HL-60 (cell line): ENCODE results near the gene ATRNL1.

Source experiments
- DNase-seq, 2 experiments: peaks; one replicate each; pipeline ENCODE4 v3.0.0-alpha.2; 2010 to 2020; ENCODE audit warnings: low read depth in 1 of 2, low spot score in 1 of 2
- H3K27ac ChIP-seq: fragments of 250-450 bp; sonication (Bioruptor Pico); replicated peaks from 2 replicates; pipeline ENCODE4 v1.5.1; 2020; ENCODE audit warnings: mild to moderate bottlenecking, moderate library complexity
- H3K27me3 ChIP-seq: fragments of 250-450 bp; sonication (Bioruptor Pico); 2 replicates; pipeline ENCODE4 v1.5.1; 2021; ENCODE audit warnings: mild to moderate bottlenecking, moderate library complexity; ENCODE audit not compliant: insufficient read depth, poor library complexity, severe bottlenecking
- H3K4me3 ChIP-seq: replicated peaks from 2 replicates; pipeline ENCODE4 v1.5.1; 2011; ENCODE audit warnings: mild to moderate bottlenecking, control low read depth, low read length; ENCODE audit not compliant: insufficient read depth
- CTCF ChIP-seq: IDR thresholded peaks from one replicate; pipeline ENCODE4 v1.5.1; 2011; ENCODE audit warnings: low read length, control low read depth, inconsistent platforms; ENCODE audit not compliant: insufficient read depth
- GABPA ChIP-seq: IDR thresholded peaks from 2 replicates; pipeline ENCODE4 v1.6.1; 2012; ENCODE audit warnings: low read depth
- POLR2AphosphoS5 ChIP-seq: IDR thresholded peaks from 2 replicates; pipeline ENCODE4 v1.6.1; 2012; ENCODE audit warnings: low read depth
- REST ChIP-seq: IDR thresholded peaks from 2 replicates; pipeline ENCODE4 v1.6.1; 2012; ENCODE audit warnings: low read depth; ENCODE audit not compliant: insufficient replicate concordance
- SPI1 ChIP-seq: IDR thresholded peaks from 2 replicates; pipeline ENCODE4 v1.6.1; 2012; ENCODE audit warnings: low read depth, mild to moderate bottlenecking, borderline replicate concordance

ATRNL1 gene

GRCh38 chr10:115093776-115094408 is 727 bp downstream of the ATRNL1 start:
- Histone ChIP-seq H3K27me3 (peaks cover 31% of the 10 kb centered on the region), H3K27ac (no peak overlapping the region), H3K4me3 (0 out of 2 replicates have a peak overlapping the region, but pooled peaks have one; percentile 18)
- DNase-seq = no peak
- TF ChIP-seq POLR2AphosphoS5 = no peak
- TF ChIP-seq SPI1 = no peak
- no peak for TF ChIP-seq REST
- no peak for TF ChIP-seq GABPA
- TF ChIP-seq CTCF = no peak

GRCh38 chr10:115094416-115095140 is 1.4 kb downstream of the ATRNL1 start:
- no peak overlapping the region for H3K4me3 ChIP-seq
- H3K27ac ChIP-seq = no peak overlapping the region
- TF ChIP-seq GABPA (no peak), CTCF (no peak), REST (no peak), SPI1 (no peak), POLR2AphosphoS5 (no peak)
- H3K27me3 ChIP-seq = peaks cover 31% of the 10 kb centered on the region
- DNase-seq = no peak

GRCh38 chr10:115095758-115096157 is 2.6 kb downstream of the ATRNL1 start:
- Histone ChIP-seq H3K27me3 (peaks cover 30% of the 10 kb centered on the region), H3K27ac (no peak overlapping the region), H3K4me3 (no peak overlapping the region)
- DNase-seq = no peak
- TF ChIP-seq CTCF (no peak), SPI1 (no peak), REST (no peak), POLR2AphosphoS5 (no peak), GABPA (no peak)
